H1 (cell line): ENCODE data around the gene TNFSF15. TPM values are rescaled to one million over a fixed set of nuclear protein-coding genes. Genes with fewer than 3 reads are reported as not detected.

Experiments used
- CTCF ChIA-PET: fragments of 300-600 bp; sonication (Branson Sonifier 250); formaldehyde crosslinking; loops from one replicate; lab custom pipeline; 2021; ENCODE audit not compliant: partially characterized antibody; lab: Charles Lee
- POLR2A ChIA-PET: fragments of 300-600 bp; sonication (Branson Sonifier 250); formaldehyde crosslinking; loops from one replicate; lab custom pipeline; 2021; ENCODE audit warnings: inconsistent platforms; ENCODE audit not compliant: partially characterized antibody; lab: Charles Lee
- DNase-seq, 2 experiments: peaks; one replicate each; pipeline versions ENCODE4 v3.0.0 to v3.0.0-alpha.2; 2010 to 2022; ENCODE audit warnings: low spot score in 2 of 2, low read depth in 1 of 2, mixed read lengths in 1 of 2
- FAIRE-seq: peaks from 2 replicates; lab custom pipeline; 2011; peaks lifted over from hg19 to GRCh38; lab: Jason Lieb, UNC
- H2AFZ ChIP-seq: 2 replicates; pipeline ENCODE4 v1.8.1; 2012; ENCODE audit warnings: low read length, inconsistent platforms
- H2AK5ac ChIP-seq: 2 replicates; pipeline ENCODE4 v1.6.1; 2013; ENCODE audit warnings: low read depth, low read length
- H2BK120ac ChIP-seq: replicated peaks from 2 replicates; pipeline ENCODE3; 2013; ENCODE audit warnings: low read depth, low read length, inconsistent platforms
- H2BK12ac ChIP-seq: 2 replicates; pipeline ENCODE4 v1.6.1; 2013; ENCODE audit warnings: low read depth, low read length
- H2BK15ac ChIP-seq: 2 replicates; pipeline ENCODE4 v1.6.1; 2013; ENCODE audit warnings: low read length
- H2BK20ac ChIP-seq: 2 replicates; pipeline ENCODE4 v1.6.1; 2013; ENCODE audit warnings: low read length
- H2BK5ac ChIP-seq: 2 replicates; pipeline ENCODE4 v1.6.1; 2013; ENCODE audit warnings: low read depth, low read length
- H3K14ac ChIP-seq: 2 replicates; pipeline ENCODE4 v1.6.1; 2013; ENCODE audit warnings: inconsistent platforms; ENCODE audit not compliant: insufficient read length
- H3K18ac ChIP-seq: 2 replicates; pipeline ENCODE4 v1.6.1; 2013; ENCODE audit warnings: low read length; ENCODE audit errors: extremely low read depth
- H3K23ac ChIP-seq: 2 replicates; pipeline ENCODE4 v1.6.1; 2013; ENCODE audit warnings: inconsistent platforms; ENCODE audit not compliant: insufficient read length
- H3K23me2 ChIP-seq: 2 replicates; pipeline ENCODE4 v1.6.1; 2013; ENCODE audit warnings: low read depth, low read length
- H3K27ac ChIP-seq: 2 replicates; pipeline ENCODE4 v1.6.1; 2011; ENCODE audit warnings: low read depth, low read length, inconsistent platforms
- H3K27me3 ChIP-seq, 4 experiments: replicated peaks in 1 of 4; 1 replicate in 1 of 4; 2 replicates in 3 of 4; pipeline versions ENCODE4 v1.6.1 to v1.8.1; 2011 to 2013; ENCODE audit warnings: low read length in 3 of 4, mild to moderate bottlenecking in 3 of 4, inconsistent platforms in 2 of 4, mixed read lengths in 2 of 4, moderate library complexity in 1 of 4; ENCODE audit not compliant: control insufficient read depth in 3 of 4, insufficient read depth in 3 of 4; ENCODE audit errors: extremely low read depth in 1 of 4
- H3K36me3 ChIP-seq, 4 experiments: 2 replicates each; pipeline versions ENCODE4 v1.6.1 to v1.8.1; 2011 to 2013; ENCODE audit warnings: mild to moderate bottlenecking in 4 of 4, low read length in 3 of 4, moderate library complexity in 2 of 4, control low read depth in 1 of 4, inconsistent platforms in 1 of 4; ENCODE audit not compliant: insufficient read depth in 4 of 4, control insufficient read depth in 2 of 4
- H3K4ac ChIP-seq: replicated peaks from 2 replicates; pipeline ENCODE3; 2013; ENCODE audit warnings: low read length, low read depth, mixed read lengths, inconsistent platforms; ENCODE audit not compliant: insufficient read length
- H3K4me1 ChIP-seq, 4 experiments: replicated peaks in 1 of 4; 1 replicate in 1 of 4; 2 replicates in 3 of 4; pipeline versions ENCODE4 v1.6.1 to v1.8.1; 2011 to 2013; ENCODE audit warnings: low read length in 3 of 4, inconsistent platforms in 2 of 4, mixed read lengths in 1 of 4; ENCODE audit not compliant: insufficient read depth in 4 of 4, control insufficient read depth in 3 of 4
- H3K4me2 ChIP-seq, 2 experiments: 2 replicates each; pipeline versions ENCODE4 v1.6.1 to v1.8.1; 2011 to 2013; ENCODE audit warnings: low read depth in 2 of 2, low read length in 2 of 2, control low read depth in 1 of 2, inconsistent platforms in 1 of 2, mild to moderate bottlenecking in 1 of 2; ENCODE audit not compliant: insufficient read depth in 1 of 2
- H3K4me3 ChIP-seq, 4 experiments: fragments of 200-600, 300-600 bp in 1 of 4; sonication (generic), shearing (Covaris generic), sonication (Bioruptor Twin) in 1 of 4; 2 replicates each; pipeline versions ENCODE4 v1.5.1 to v1.8.1; 2011 to 2016; ENCODE audit warnings: low read length in 4 of 4, low read depth in 3 of 4, control low read depth in 2 of 4, inconsistent platforms in 2 of 4, mild to moderate bottlenecking in 2 of 4, mixed read lengths in 1 of 4, moderate library complexity in 1 of 4; ENCODE audit not compliant: insufficient read depth in 2 of 4; ENCODE audit errors: extremely low read depth in 1 of 4
- H3K56ac ChIP-seq: replicated peaks from 2 replicates; pipeline ENCODE3; 2013; ENCODE audit warnings: low read depth, mild to moderate bottlenecking, mixed read lengths, low read length, inconsistent platforms; ENCODE audit not compliant: insufficient read length
- H3K79me1 ChIP-seq: 2 replicates; pipeline ENCODE4 v1.6.1; 2013; ENCODE audit warnings: low read depth, low read length, control low read depth
- H3K79me2 ChIP-seq, 2 experiments: 2 replicates each; pipeline versions ENCODE4 v1.6.1 to v1.8.1; 2012 to 2013; ENCODE audit warnings: low read length in 2 of 2, mild to moderate bottlenecking in 2 of 2, inconsistent platforms in 1 of 2; ENCODE audit not compliant: insufficient read depth in 2 of 2, control insufficient read depth in 1 of 2
- H3K9ac ChIP-seq, 4 experiments: replicated peaks in 1 of 4; 1 replicate in 1 of 4; 2 replicates in 3 of 4; pipeline versions ENCODE4 v1.6.1 to v1.8.1; 2011 to 2013; ENCODE audit warnings: low read depth in 3 of 4, low read length in 3 of 4, control low read depth in 2 of 4, mild to moderate bottlenecking in 2 of 4, moderate library complexity in 2 of 4, inconsistent platforms in 1 of 4; ENCODE audit errors: extremely low read depth in 1 of 4
- H3K9me3 ChIP-seq, 2 experiments: 2 replicates each; pipeline versions ENCODE4 v1.6.1 to v1.8.1; 2012 to 2013; ENCODE audit warnings: mild to moderate bottlenecking in 2 of 2, moderate library complexity in 2 of 2, control low read depth in 1 of 2, inconsistent platforms in 1 of 2, low read depth in 1 of 2, low read length in 1 of 2, mixed read lengths in 1 of 2; ENCODE audit not compliant: insufficient read depth in 2 of 2
- H4K20me1 ChIP-seq, 2 experiments: replicated peaks in 1 of 2; 2 replicates each; pipeline versions ENCODE3 to v1.8.1; 2011 to 2013; ENCODE audit warnings: inconsistent platforms in 2 of 2, low read length in 2 of 2, mild to moderate bottlenecking in 1 of 2; ENCODE audit not compliant: insufficient read depth in 2 of 2, control insufficient read depth in 1 of 2
- H4K5ac ChIP-seq: 2 replicates; pipeline ENCODE4 v1.6.1; 2013; ENCODE audit warnings: low read length, low read depth, mixed read lengths, inconsistent platforms; ENCODE audit not compliant: insufficient read length
- H4K8ac ChIP-seq: 2 replicates; pipeline ENCODE4 v1.8.0; 2013; ENCODE audit warnings: mild to moderate bottlenecking, moderate library complexity, low read length, inconsistent platforms; ENCODE audit not compliant: insufficient read depth; ENCODE audit errors: extremely low read depth
- H4K91ac ChIP-seq: replicated peaks from 2 replicates; pipeline ENCODE3; 2013; ENCODE audit warnings: low read length, mixed read lengths, inconsistent platforms; ENCODE audit not compliant: insufficient read length
- BACH1 ChIP-seq: IDR thresholded peaks from 2 replicates; pipeline ENCODE4 v1.6.1; 2012; ENCODE audit warnings: low read length, improper control_type of control experiment
- CBX5 ChIP-seq: fragments of 300-800, 300-1000 bp; sonication (generic); IDR thresholded peaks from 2 replicates; pipeline ENCODE4 v1.7.1; 2016; ENCODE audit warnings: antibody characterized with exemption, low read length, low read depth
- CBX8 ChIP-seq: fragments of 300-800, 300-1000 bp; sonication (generic); IDR thresholded peaks from 2 replicates; pipeline ENCODE4 v1.7.1; 2016; ENCODE audit warnings: low read depth, low read length, borderline replicate concordance
- CTBP2 ChIP-seq: IDR thresholded peaks from 2 replicates; pipeline ENCODE4 v1.7.0; 2011; ENCODE audit warnings: borderline replicate concordance, mild to moderate bottlenecking, moderate library complexity, mixed read lengths, low read length; ENCODE audit not compliant: insufficient read depth, insufficient read length
- EGR1 ChIP-seq: IDR thresholded peaks from 2 replicates; pipeline ENCODE4 v1.6.1; 2011; ENCODE audit warnings: low read depth, low read length, borderline replicate concordance
- JUN ChIP-seq: IDR thresholded peaks from 2 replicates; pipeline ENCODE4 v1.6.1; 2011; ENCODE audit warnings: low read depth, mild to moderate bottlenecking, improper control_type of control experiment, low read length
- NANOG ChIP-seq: IDR thresholded peaks from 2 replicates; pipeline ENCODE4 v1.6.1; 2011; ENCODE audit warnings: low read length, low read depth, mild to moderate bottlenecking, inconsistent platforms; ENCODE audit not compliant: insufficient read depth, poor library complexity, severe bottlenecking
- RBBP5 ChIP-seq: IDR thresholded peaks from 2 replicates; pipeline ENCODE4 v1.7.1; 2012; ENCODE audit warnings: low read depth, mild to moderate bottlenecking, inconsistent platforms, low read length, moderate library complexity, borderline replicate concordance
- SAP30 ChIP-seq: fragments of 300-600 bp; sonication (generic); IDR thresholded peaks from 2 replicates; pipeline ENCODE4 v1.7.1; 2012; ENCODE audit warnings: low read length, moderate library complexity, mild to moderate bottlenecking, inconsistent platforms; ENCODE audit not compliant: insufficient read depth, insufficient replicate concordance
- SIRT6 ChIP-seq: IDR thresholded peaks from one replicate; pipeline ENCODE4 v1.7.1; 2012; ENCODE audit warnings: low read length, inconsistent platforms
- SRF ChIP-seq: IDR thresholded peaks from 2 replicates; pipeline ENCODE4 v1.6.1; 2011; ENCODE audit warnings: mild to moderate bottlenecking, low read depth, low read length, moderate library complexity
- SUZ12 ChIP-seq: fragments of 200-600 bp; sonication (generic); IDR thresholded peaks from 2 replicates; pipeline ENCODE4 v1.6.1; 2012; ENCODE audit warnings: mild to moderate bottlenecking, inconsistent platforms, low read length, moderate library complexity, mixed read lengths
- TAF1 ChIP-seq: IDR thresholded peaks from 2 replicates; pipeline ENCODE4 v1.6.1; 2011; ENCODE audit warnings: mild to moderate bottlenecking, low read depth, low read length
- WGBS, 2 experiments: shearing (Covaris generic) in 1 of 2; methylation state at CpG; one replicate each; pipeline versions ENCODE4 v1.1.6 to v1.1.7; 2013 to 2015; ENCODE audit warnings: low lambda C conversion rate in 2 of 2, mixed read lengths in 2 of 2, inconsistent platforms in 1 of 2, low coverage in 1 of 2, missing lambda C conversion rate in 1 of 2; ENCODE audit not compliant: insufficient replicate concordance in 2 of 2, insufficient coverage in 1 of 2, insufficient read length in 1 of 2; ENCODE audit errors: extremely low coverage in 1 of 2, missing lambda C conversion rate in 1 of 2; 5-methylcytosine and 5-hydroxymethylcytosine counted together
- polyA plus RNA-seq, 7 experiments: library from polyadenylated mRNA; depleted of rRNA in 3 of 7; stranded (reverse) in 5 of 7; unstranded in 2 of 7; fragments of >200 nt in 5 of 7; fragments of 200-250 nt in 2 of 7; gene quantifications; 1 replicate in 5 of 7; 2 replicates in 1 of 7; 4 replicates in 1 of 7; pipeline versions ENCODE4 v1.2.1 to v1.2.3, GENCODE V29; 2011 to 2013; ENCODE audit warnings: missing spikeins in 2 of 7, mixed read lengths in 2 of 7
- total RNA-seq: library from RNA; stranded (reverse); fragmentation: NEBNext Ultra II Directional; extraction: Animal tissue kit (Norgen Biotek cat#: 25700); gene quantifications from 2 replicates; pipeline ENCODE4 v1.2.1, GENCODE V29; 2021

Gene TNFSF15
- total and polyA plus RNA-seq, 2 of the 8 experiments (the other 6 are each of a cell fraction or from before 2014, with no cell fraction given), result 0.09 to 0.17 TPM

GRCh38 chr9:114771889-114772288, 34.0 kb downstream of the TNFSF15 start:
- Histone ChIP-seq H4K8ac (no peak overlapping the region), H2BK5ac (no peak overlapping the region), H3K4me2 (no peak overlapping the region), H3K79me2 (no peaks in the 10 kb centered on the region), H3K79me1 (no peaks in the 10 kb centered on the region), H3K14ac (no peak overlapping the region), H4K91ac (no peak overlapping the region), H3K27me3 (peaks cover 0 to 3% (median 0%) of the 10 kb centered on the region in 4 experiments; a peak in 2 of 7 replicates), H3K23me2 (peaks cover 8% of the 10 kb centered on the region; the same call in 1 of the 2 replicates), H2BK20ac (no peak overlapping the region), H2BK120ac (no peak overlapping the region), H3K23ac (no peak overlapping the region), H3K56ac (no peak overlapping the region), H3K9ac (no peak overlapping the region), H3K4me1 (no peaks in the 10 kb centered on the region; a peak in 1 of 7 replicates), H2BK15ac (no peak overlapping the region), H3K36me3 (no peaks in the 10 kb centered on the region), H3K9me3 (no peaks in the 10 kb centered on the region), H4K20me1 (peaks cover 0 to 2% of the 10 kb centered on the region in 2 experiments), H2AK5ac (no peak overlapping the region), H3K27ac (no peak overlapping the region), H4K5ac (no peak overlapping the region), H3K4ac (no peak overlapping the region), H2AFZ (no peak overlapping the region), H2BK12ac (no peak overlapping the region), H3K4me3 (no peak overlapping the region), H3K18ac (no peak overlapping the region)
- TF ChIP-seq JUN (no peak), EGR1 (no peak), SAP30 (no peak), BACH1 (no peak), SUZ12 (no peak), CBX8 (no peak), SIRT6 (no peak), SRF (no peak), RBBP5 (no peak), CBX5 (no peak), NANOG (no peak), CTBP2 (no peak), TAF1 (no peak)
- 88% methylated on average over 6 of the region's 6 CpGs; no CpG with 5 or more reads in 1 of the 2 experiments for WGBS, 2 experiments
- no peak for FAIRE-seq
- no peak for DNase-seq
- CTCF ChIA-PET, result interaction anchor here (1.0 kb wide), 1 partner anchor 137 kb away, joined by 3 read pairs; no protein-coding TSS in a partner anchor
- POLR2A ChIA-PET, result no interaction called here
